Osteoblast (primary cell): ENCODE results near the gene RHOH. TPM values are rescaled to one million over a fixed set of nuclear protein-coding genes. Genes with fewer than 3 reads are reported as not detected.

Source experiments
- DNase-seq: peaks from one replicate; pipeline ENCODE4 v3.0.0; 2011; ENCODE audit warnings: low spot score, mixed read lengths; ENCODE audit not compliant: insufficient read length; ENCODE audit errors: missing footprints
- H2AFZ ChIP-seq: 2 replicates; pipeline ENCODE4 v1.6.0; 2011; ENCODE audit warnings: mild to moderate bottlenecking, low read length
- H3K27ac ChIP-seq: 2 replicates; pipeline ENCODE4 v1.5.1; 2011; ENCODE audit warnings: mild to moderate bottlenecking, low read depth, low read length, moderate library complexity
- H3K27me3 ChIP-seq: 2 replicates; pipeline ENCODE4 v1.6.0; 2012; ENCODE audit warnings: mild to moderate bottlenecking, control low read depth, inconsistent platforms, low read length, moderate library complexity; ENCODE audit not compliant: insufficient read depth
- H3K36me3 ChIP-seq: 2 replicates; pipeline ENCODE4 v1.5.1; 2011; ENCODE audit warnings: mild to moderate bottlenecking, low read length, control low read depth, moderate library complexity; ENCODE audit not compliant: insufficient read depth
- H3K4me1 ChIP-seq: 2 replicates; pipeline ENCODE4 v1.5.1; 2011; ENCODE audit warnings: mild to moderate bottlenecking, low read length, control low read depth, moderate library complexity; ENCODE audit not compliant: insufficient read depth
- H3K4me2 ChIP-seq: 2 replicates; pipeline ENCODE4 v1.6.0; 2011; ENCODE audit warnings: mild to moderate bottlenecking, low read length; ENCODE audit not compliant: insufficient read depth
- H3K4me3 ChIP-seq: fragments of 200-600 bp; sonication (generic); 3 replicates; pipeline ENCODE4 v1.5.1; 2012; ENCODE audit warnings: mild to moderate bottlenecking, low read length, inconsistent platforms; ENCODE audit not compliant: insufficient read depth
- H3K79me2 ChIP-seq: 2 replicates; pipeline ENCODE4 v1.6.0; 2012; ENCODE audit warnings: mild to moderate bottlenecking, low read length, control low read depth, inconsistent platforms; ENCODE audit not compliant: insufficient read depth
- H3K9me3 ChIP-seq: 2 replicates; pipeline ENCODE4 v1.5.1; 2011; ENCODE audit warnings: low read depth, low read length, control low read depth
- H4K20me1 ChIP-seq: 2 replicates; pipeline ENCODE4 v1.6.0; 2012; ENCODE audit warnings: mild to moderate bottlenecking, low read length, control low read depth; ENCODE audit not compliant: insufficient read depth
- CTCF ChIP-seq: IDR thresholded peaks from 2 replicates; pipeline ENCODE4 v1.5.1; 2011; ENCODE audit warnings: mild to moderate bottlenecking, low read depth, low read length, moderate library complexity; ENCODE audit errors: extremely low read depth
- total RNA-seq: library from RNA; depleted of rRNA; stranded (reverse); fragments of >200 nt; gene quantifications from 2 replicates; pipeline ENCODE4 v1.2.3, GENCODE V29; 2012

The RHOH gene
- total RNA-seq, 1 donor, result not detected

GRCh38 chr4:40246011-40246900 is 49.4 kb downstream of the RHOH start:
- Histone ChIP-seq H3K9me3 (no peaks in the 10 kb centered on the region), H3K4me3 (no peak overlapping the region), H3K27me3 (no peaks in the 10 kb centered on the region), H3K27ac (no peak overlapping the region), H3K36me3 (no peaks in the 10 kb centered on the region), H4K20me1 (no peaks in the 10 kb centered on the region), H3K79me2 (no peaks in the 10 kb centered on the region), H3K4me1 (no peaks in the 10 kb centered on the region), H3K4me2 (no peak overlapping the region), H2AFZ (no peak overlapping the region)
- no peak for DNase-seq
- no peak for TF ChIP-seq CTCF

GRCh38 chr4:40246938-40247337 is 50.1 kb downstream of the RHOH start:
- Histone ChIP-seq H2AFZ (no peak overlapping the region), H3K27ac (no peak overlapping the region), H3K4me3 (no peak overlapping the region), H3K27me3 (no peaks in the 10 kb centered on the region), H3K36me3 (no peaks in the 10 kb centered on the region), H3K79me2 (no peaks in the 10 kb centered on the region), H3K4me1 (no peaks in the 10 kb centered on the region), H3K9me3 (no peaks in the 10 kb centered on the region), H4K20me1 (no peaks in the 10 kb centered on the region), H3K4me2 (no peak overlapping the region)
- TF ChIP-seq CTCF, result no peak
- no peak for DNase-seq

GRCh38 chr4:40247350-40247749 is 50.5 kb downstream of the RHOH start:
- H3K36me3 ChIP-seq, result no peaks in the 10 kb centered on the region
- H4K20me1 ChIP-seq, result no peaks in the 10 kb centered on the region
- H3K79me2 ChIP-seq, result no peaks in the 10 kb centered on the region
- no peak for TF ChIP-seq CTCF
- H3K4me2 ChIP-seq, result no peak overlapping the region
- no peak for DNase-seq
- H3K9me3 ChIP-seq, result no peaks in the 10 kb centered on the region
- H2AFZ ChIP-seq, result no peak overlapping the region
- H3K4me1 ChIP-seq, result no peaks in the 10 kb centered on the region
- H3K27me3 ChIP-seq, result no peaks in the 10 kb centered on the region
- H3K4me3 ChIP-seq, result no peak overlapping the region
- no peak overlapping the region for H3K27ac ChIP-seq

GRCh38 chr4:40251366-40251765 is 54.5 kb downstream of the RHOH start:
- TF ChIP-seq CTCF, result no peak
- H4K20me1 ChIP-seq, result no peaks in the 10 kb centered on the region

More at GRCh38 chr4:40251366-40251765, 54.5 kb downstream of the RHOH start:
- Histone ChIP-seq H3K36me3 (no peaks in the 10 kb centered on the region), H3K4me3 (no peak overlapping the region), H3K4me2 (no peak overlapping the region), H3K27ac (no peak overlapping the region), H3K27me3 (no peaks in the 10 kb centered on the region), H3K9me3 (no peaks in the 10 kb centered on the region), H2AFZ (no peak overlapping the region), H3K79me2 (no peaks in the 10 kb centered on the region), H3K4me1 (peaks cover 18% of the 10 kb centered on the region)
- no peak for DNase-seq
